K562 (cell line): ENCODE data around the gene CCDC92. TPM values are rescaled to one million over a fixed set of nuclear protein-coding genes. Genes with fewer than 3 reads are reported as not detected.

Experiments used
- ATAC-seq: fragments of 200-7000 bp; cut with Tn5 transposase; 3 replicates; pipeline ENCODE4 v1.9.1; 2020; ENCODE audit warnings: moderate library complexity
- BruUV-seq: library from RNA; stranded (reverse); fragments of 400-500 nt; replicated peaks from 2 replicates; lab custom pipeline; 2021; lab: Mats Ljungman, UMichigan
- CTCF ChIA-PET: fragments of 300-600 bp; formaldehyde crosslinking; extraction: SDS; loops from one replicate; lab custom pipeline; 2021; ENCODE audit warnings: low intra/inter-chr PET ratio; lab: Yijun Ruan, JAX
- POLR2A ChIA-PET: fragments of 300-600, 350-650 bp; sonication (Branson Sonifier 250); formaldehyde crosslinking; extraction: SDS; loops from one replicate; lab custom pipeline; 2021; ENCODE audit warnings: antibody characterized with exemption, inconsistent platforms; lab: Yijun Ruan, JAX
- DNase-seq, 4 experiments: peaks; one replicate each; pipeline versions ENCODE4 v3.0.0 to v3.0.0-alpha.2; 2011 to 2018; ENCODE audit warnings: low spot score in 3 of 4, mixed read lengths in 3 of 4; ENCODE audit errors: extremely low read depth in 1 of 4
- FAIRE-seq: peaks from 2 replicates; lab custom pipeline; 2011; peaks lifted over from hg19 to GRCh38; lab: Jason Lieb, UNC
- H2AFZ ChIP-seq: 2 replicates; pipeline ENCODE4 v1.6.0; 2011; ENCODE audit warnings: low read depth, low read length, control low read depth, inconsistent platforms
- H3K27ac ChIP-seq: fragments of 200-600 bp; 3 replicates; pipeline ENCODE4 v1.8.0; 2011; ENCODE audit warnings: low read depth, mild to moderate bottlenecking, control low read depth, inconsistent platforms, low read length, moderate library complexity, mixed read lengths; ENCODE audit errors: extremely low read depth
- H3K27me3 ChIP-seq, 2 experiments: fragments of 300-600 bp in 1 of 2; 2 replicates in 1 of 2; 3 replicates in 1 of 2; pipeline versions ENCODE4 v1.6.0 to v1.8.0; 2011; ENCODE audit warnings: inconsistent platforms in 2 of 2, low read length in 2 of 2, mild to moderate bottlenecking in 1 of 2, mixed read lengths in 1 of 2, moderate library complexity in 1 of 2; ENCODE audit not compliant: control insufficient read depth in 2 of 2, insufficient read depth in 2 of 2
- H3K36me3 ChIP-seq: fragments of 300-600 bp; 3 replicates; pipeline ENCODE4 v1.8.0; 2011; ENCODE audit warnings: mild to moderate bottlenecking, low read length, inconsistent platforms; ENCODE audit not compliant: control insufficient read depth, insufficient read depth
- H3K4me1 ChIP-seq, 2 experiments: fragments of 200-600 bp in 1 of 2; replicated peaks in 1 of 2; 2 replicates in 1 of 2; 3 replicates in 1 of 2; pipeline versions ENCODE4 v1.5.1 to v1.8.0; 2011; ENCODE audit warnings: inconsistent platforms in 2 of 2, low read length in 2 of 2, mild to moderate bottlenecking in 1 of 2, mixed read lengths in 1 of 2, moderate library complexity in 1 of 2; ENCODE audit not compliant: control insufficient read depth in 2 of 2, insufficient read depth in 2 of 2
- H3K4me2 ChIP-seq: 2 replicates; pipeline ENCODE4 v1.6.1; 2011; ENCODE audit warnings: low read length, control low read depth, inconsistent platforms, mixed read lengths; ENCODE audit not compliant: insufficient read depth
- H3K4me3 ChIP-seq: fragments of 200-600 bp; sonication (generic), shearing (Covaris generic); 2 replicates; pipeline ENCODE4 v1.5.1; 2016; ENCODE audit warnings: control low read depth, inconsistent platforms
- H3K79me2 ChIP-seq: fragments of 200-600 bp; 3 replicates; pipeline ENCODE4 v1.8.0; 2011; ENCODE audit warnings: low read length, inconsistent platforms; ENCODE audit not compliant: control insufficient read depth, insufficient read depth
- H3K9ac ChIP-seq, 2 experiments: 2 replicates each; pipeline versions ENCODE4 v1.6.0 to v1.6.1; 2011; ENCODE audit warnings: low read depth in 2 of 2, low read length in 2 of 2, control low read depth in 1 of 2, inconsistent platforms in 1 of 2, mild to moderate bottlenecking in 1 of 2, mixed read lengths in 1 of 2; ENCODE audit not compliant: insufficient read depth in 1 of 2
- H3K9me1 ChIP-seq: one replicate; pipeline ENCODE4 v1.6.0; 2011; ENCODE audit warnings: inconsistent platforms, mild to moderate bottlenecking, low read length, moderate library complexity; ENCODE audit not compliant: control insufficient read depth, insufficient read depth
- H3K9me3 ChIP-seq: replicated peaks from 2 replicates; pipeline ENCODE4 v1.5.1; 2011; ENCODE audit warnings: low read depth, low read length, inconsistent platforms; ENCODE audit not compliant: control insufficient read depth, insufficient read depth
- H4K20me1 ChIP-seq: replicated peaks from 2 replicates; pipeline ENCODE4 v1.6.1; 2011; ENCODE audit warnings: low read length, inconsistent platforms, mixed read lengths; ENCODE audit not compliant: control insufficient read depth, insufficient read depth
- EGR1 ChIP-seq: fragments of 450-650 bp; conservative IDR thresholded peaks from 2 replicates; pipeline ENCODE4 v1.6.1; 2017; ENCODE audit warnings: mild to moderate bottlenecking
- IRF1 ChIP-seq: sonication (generic); formaldehyde crosslinking; IDR thresholded peaks from 2 replicates; pipeline ENCODE4 v1.8.0; 2022; ENCODE audit warnings: missing genetic modification reagents, mild to moderate bottlenecking, borderline replicate concordance
- WGBS: fragments of 100-300 bp; shearing (Covaris generic); methylation state at CpG from one replicate; pipeline ENCODE4 v1.1.6; 2016; ENCODE audit warnings: low coverage, mixed read lengths; ENCODE audit not compliant: insufficient coverage; ENCODE audit errors: missing lambda C conversion rate; 5-methylcytosine and 5-hydroxymethylcytosine counted together
- in situ Hi-C: fragments of 300-500 bp; cut with MboI; formaldehyde crosslinking; loops from 4 replicates; pipeline ENCODE4 v1.15.0; 2018; ENCODE audit warnings: inconsistent platforms, mixed read lengths
- intact Hi-C: fragments of 100-400 bp; cut with micrococcal nuclease; formaldehyde crosslinking; loops from 2 replicates; pipeline ENCODE4 v1.14.2; 2022
- polyA plus RNA-seq, 8 experiments: library from polyadenylated mRNA; depleted of rRNA in 4 of 8; stranded (reverse) in 5 of 8; unstranded in 3 of 8; fragments of >200 nt; fragmentation: Nextera tagmentation in 2 of 8; fragmentation: Illumina TruSeq in 1 of 8; extraction: Ambion mirVana in 2 of 8; extraction: Trizol in 1 of 8; gene quantifications; 2 replicates each; pipeline versions ENCODE4 v1.2.1 to v1.2.3, GENCODE V29; 2011 to 2014; ENCODE audit warnings: inconsistent platforms in 1 of 8, missing spikeins in 1 of 8
- total RNA-seq, 7 experiments: library from RNA; depleted of rRNA in 6 of 7; stranded (reverse); fragments of >200 nt in 6 of 7; fragmentation: Illumina TruSeq in 2 of 7; extraction: Trizol in 2 of 7; gene quantifications; 2 replicates each; pipeline versions ENCODE4 v1.2.1 to v1.2.3, GENCODE V29; 2011 to 2021; ENCODE audit warnings: low replicate concordance in 1 of 7

The CCDC92 gene
- total and polyA plus RNA-seq, 9 of the 15 experiments (the other 6 are each of a cell fraction or from before 2014, with no cell fraction given), result 0.27 to 5.9 (median 2.1) TPM

- TF ChIP-seq IRF1 (CRISPR knock-in tag) (no peak), EGR1 (0 out of 2 replicates have a peak, but pooled peaks have one; percentile 6)
- in situ Hi-C loops, result no loop called here
- H3K27me3 ChIP-seq, result peaks cover 38 to 63% of the 10 kb centered on the region in 2 experiments
- no peaks in the 10 kb centered on the region for H3K9me3 ChIP-seq
- H3K27ac ChIP-seq, result no peak overlapping the region
- H3K4me1 ChIP-seq, result peaks cover 0 to 9% of the 10 kb centered on the region in 2 experiments; a peak in 2 of 5 replicates
- H4K20me1 ChIP-seq, result peaks cover 7% of the 10 kb centered on the region; the same call in 1 of the 2 replicates
- no peaks in the 10 kb centered on the region for H3K36me3 ChIP-seq
- H2AFZ ChIP-seq, result no peak overlapping the region
- ChIA-PET POLR2A (interaction anchor here (0.6 to 1.2 kb wide), 2 partner anchors 11 to 34 kb away, joined by 4 read pairs; no protein-coding TSS in a partner anchor), CTCF (no interaction called here)
- WGBS, result 7% methylated on average over 20 of the region's 20 CpGs
- no peak overlapping the region for H3K9ac ChIP-seq
- FAIRE-seq (no peak), ATAC-seq (peak; percentile 39; the same call in 2 of the 3 replicates), DNase-seq (no peak)
- H3K9me1 ChIP-seq, result no peaks in the 10 kb centered on the region
- no peaks in the 10 kb centered on the region for H3K79me2 ChIP-seq
- BruUV-seq, result no TSS peak
- H3K4me2 ChIP-seq, result no peak overlapping the region
- intact Hi-C loops, result no loop called here
- no peak overlapping the region for H3K4me3 ChIP-seq
Observed at GRCh38 chr12:123914726-123915333, 57.8 kb downstream of the CCDC92 start.
